ENCODE data around the gene NPIPA5.
"Not testable (repeated sequence)": the region's sequence is repeated elsewhere in the genome, so short reads cannot be mapped to it uniquely, and the experiment has no call there.

DNA sequence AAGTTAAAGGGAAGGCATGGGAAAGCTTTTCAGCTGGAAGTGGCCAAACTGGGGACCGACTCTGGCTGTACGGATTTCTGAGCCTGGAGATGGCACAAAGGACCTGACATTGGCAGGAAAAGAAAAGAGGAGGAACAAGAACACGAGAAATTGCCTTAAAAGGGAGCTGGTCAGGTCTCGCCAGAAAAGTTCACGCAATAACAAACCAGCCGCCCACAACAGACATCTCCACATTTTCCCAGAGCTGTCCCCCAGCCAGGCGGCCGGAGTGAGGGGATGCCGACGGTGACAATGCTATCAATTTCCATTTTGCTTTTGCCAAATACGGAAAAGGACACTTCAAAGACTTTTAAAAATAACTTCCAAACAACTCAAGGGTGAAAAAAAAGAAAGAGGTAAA is 26.8 kb downstream of the NPIPA5 start:
- not testable (repeated sequence) for TF ChIP-seq POLR2AphosphoS5, EP300 (IDR thresholded peaks at IDR 0.05)

All from suprapubic skin (tissue), 4 donors.